Stimulated activated CD8-positive, alpha-beta memory T cell treated with anti-CD3 and anti-CD28 coated beads, Interleukin-4, amount 100 ng/mL, for 24 hours (primary cell): ENCODE data around the gene PRRX2.

ENCODE experiments used
- DNase-seq: peaks from one replicate; pipeline ENCODE4 v3.0.0-alpha.2; 2020; ENCODE audit warnings: low read depth

PRRX2 gene

GRCh38 chr9:129709438-129710168 lies 44.2 kb downstream of the PRRX2 start:
- DNase-seq = no peak

GRCh38 chr9:129710169-129710453 lies 44.7 kb downstream of the PRRX2 start:
- DNase-seq = no peak

- DNase-seq = no peak
Measured at GRCh38 chr9:129712634-129713401, 47.4 kb downstream of the PRRX2 start.

- DNase-seq = no peak
Measured at GRCh38 chr9:129713402-129713679, 47.9 kb downstream of the PRRX2 start.

- no peak for DNase-seq
Measured at GRCh38 chr9:129714511-129715061, 49.1 kb downstream of the PRRX2 start.

- DNase-seq = no peak
Measured at GRCh38 chr9:129716091-129716490, 50.6 kb downstream of the PRRX2 start.

GRCh38 chr9:129717991-129718390 lies 52.5 kb downstream of the PRRX2 start:
- no peak for DNase-seq

- no peak for DNase-seq
Measured at GRCh38 chr9:129718647-129719046, 53.2 kb downstream of the PRRX2 start.

- no peak for DNase-seq
Measured at GRCh38 chr9:129719135-129719534, 53.7 kb downstream of the PRRX2 start.

- no peak for DNase-seq
Measured at GRCh38 chr9:129720181-129720864, 54.9 kb downstream of the PRRX2 start.

- DNase-seq = no peak
Measured at GRCh38 chr9:129720865-129721545, 55.6 kb downstream of the PRRX2 start.

GRCh38 chr9:129722913-129723312 lies 57.5 kb downstream of the PRRX2 start:
- no peak for DNase-seq

GRCh38 chr9:129724456-129725190 lies 59.2 kb downstream of the PRRX2 start:
- DNase-seq = no peak

GRCh38 chr9:129725795-129726251 lies 60.4 kb downstream of the PRRX2 start:
- no peak for DNase-seq

GRCh38 chr9:129726322-129727160 lies 61.1 kb downstream of the PRRX2 start:
- DNase-seq = peak; percentile 37

- no peak for DNase-seq
Measured at GRCh38 chr9:129728744-129729143, 63.3 kb downstream of the PRRX2 start.

- no peak for DNase-seq
Measured at GRCh38 chr9:129731477-129732085, 66.1 kb downstream of the PRRX2 start.

- no peak for DNase-seq
Measured at GRCh38 chr9:129732100-129732499, 66.7 kb downstream of the PRRX2 start.

- no peak for DNase-seq
Measured at GRCh38 chr9:129732946-129733631, 67.6 kb downstream of the PRRX2 start.

GRCh38 chr9:129733632-129733953 lies 68.1 kb downstream of the PRRX2 start:
- DNase-seq = no peak
